GM19324 (cell line): Measurements from ENCODE around the gene RAD17.
"Not testable (repeated sequence)": the region's sequence is repeated elsewhere in the genome, so short reads cannot be mapped to it uniquely, and the experiment has no call there.

Source experiments
- ATAC-seq: cut with Tn5 transposase; IDR thresholded peaks from one replicate; pipeline ENCODE4 v1.9.1; 2021; ENCODE audit warnings: mild to moderate bottlenecking, moderate library complexity; ENCODE audit not compliant: unreplicated experiment, low FRiP score

RAD17 gene

GRCh38 chr5:69454460-69455249 lies 85.0 kb downstream of the RAD17 start:
- ATAC-seq: no peak

GRCh38 chr5:69455428-69455988 lies 85.9 kb downstream of the RAD17 start:
- not testable (repeated sequence) for ATAC-seq

GRCh38 chr5:69462170-69462569 lies 92.6 kb downstream of the RAD17 start:
- no peak for ATAC-seq
